ENCODE measurements around the gene CYP2A6.

CYP2A6 gene

GRCh38 chr19:40801426-40802299, 48.6 kb downstream of the CYP2A6 start:
- DNase-seq, result no peak

GRCh38 chr19:40800997-40801377, 49.3 kb downstream of the CYP2A6 start:
- no peak for DNase-seq

- no peak for DNase-seq
Observed at GRCh38 chr19:40800339-40800996, 49.8 kb downstream of the CYP2A6 start.

GRCh38 chr19:40799558-40800338, 50.5 kb downstream of the CYP2A6 start:
- no peak for DNase-seq

- DNase-seq, result peak; percentile 100
Observed at GRCh38 chr19:40798683-40799557, 51.3 kb downstream of the CYP2A6 start, which contains the start of gene EGLN2. Gene EGLN2 (plus strand): TSS chr19:40799191. CDS start chr19:40800573, 1,382 bp downstream.

GRCh38 chr19:40797963-40798682, 52.1 kb downstream of the CYP2A6 start:
- DNase-seq, result peak; percentile 78

GRCh38 chr19:40797166-40797962, 52.9 kb downstream of the CYP2A6 start:
- DNase-seq, result no peak
